Measurements from ENCODE around the gene EP300.

Gene EP300

GRCh38 chr22:41215926-41216325, 123.5 kb downstream of the EP300 start:
- no peak for DNase-seq

DNA sequence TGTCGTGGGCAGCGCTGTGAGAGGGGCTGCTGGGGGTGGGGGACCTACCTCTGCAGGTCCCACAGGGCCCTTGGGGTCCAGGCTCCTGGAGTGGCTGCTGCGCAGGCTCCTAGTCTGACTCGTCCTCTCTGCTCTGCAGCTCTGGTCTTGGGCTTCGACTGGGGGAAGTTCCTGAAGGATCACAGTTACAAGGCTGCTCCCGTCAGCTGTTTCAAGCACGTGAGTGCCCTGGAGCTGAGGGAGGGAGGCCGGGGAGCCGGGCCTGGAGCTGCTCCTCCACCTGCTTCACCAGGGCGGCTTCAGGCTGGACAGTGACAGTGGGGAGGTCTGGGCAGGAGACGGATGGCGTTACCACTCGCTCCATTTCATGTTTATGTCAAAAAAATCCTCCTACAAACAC, 124.6 kb downstream of the EP300 start:
- no peak for DNase-seq

DNA sequence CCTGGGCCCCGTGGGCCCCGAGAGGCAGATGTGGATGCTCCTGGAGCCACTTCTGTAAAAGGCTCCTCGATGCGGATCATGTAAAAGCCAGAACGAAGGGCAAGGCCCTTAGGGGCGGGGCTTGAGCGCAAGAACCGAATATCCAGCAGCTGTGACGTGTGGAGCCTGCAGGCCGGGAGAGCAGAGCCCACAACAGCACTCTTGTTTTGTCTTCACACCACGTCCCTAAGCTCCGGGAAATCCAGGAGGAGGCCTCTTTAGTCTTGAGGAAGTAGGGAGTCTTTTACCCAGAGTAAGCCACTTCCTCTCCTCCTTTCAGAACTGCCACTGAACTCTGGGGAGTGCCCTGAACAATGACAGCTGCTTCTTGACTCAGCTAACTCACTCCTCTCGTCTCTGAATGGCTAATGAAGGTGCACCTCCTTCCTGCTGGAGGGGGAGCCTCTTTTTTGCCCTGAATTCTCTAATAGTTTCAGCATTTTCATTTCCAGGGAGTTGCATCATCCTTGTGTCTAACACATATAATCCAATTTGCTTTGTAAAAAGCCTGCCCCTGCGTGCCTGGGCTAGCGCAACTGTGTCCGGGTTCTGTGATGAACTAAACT, 125.3 kb downstream of the EP300 start:
- DNase-seq, result no peak

GRCh38 chr22:41222846-41223507, 130.6 kb downstream of the EP300 start:
- DNase-seq, result no peak

- no peak for DNase-seq
Observed at GRCh38 chr22:41223535-41223934, 131.1 kb downstream of the EP300 start.

DNA sequence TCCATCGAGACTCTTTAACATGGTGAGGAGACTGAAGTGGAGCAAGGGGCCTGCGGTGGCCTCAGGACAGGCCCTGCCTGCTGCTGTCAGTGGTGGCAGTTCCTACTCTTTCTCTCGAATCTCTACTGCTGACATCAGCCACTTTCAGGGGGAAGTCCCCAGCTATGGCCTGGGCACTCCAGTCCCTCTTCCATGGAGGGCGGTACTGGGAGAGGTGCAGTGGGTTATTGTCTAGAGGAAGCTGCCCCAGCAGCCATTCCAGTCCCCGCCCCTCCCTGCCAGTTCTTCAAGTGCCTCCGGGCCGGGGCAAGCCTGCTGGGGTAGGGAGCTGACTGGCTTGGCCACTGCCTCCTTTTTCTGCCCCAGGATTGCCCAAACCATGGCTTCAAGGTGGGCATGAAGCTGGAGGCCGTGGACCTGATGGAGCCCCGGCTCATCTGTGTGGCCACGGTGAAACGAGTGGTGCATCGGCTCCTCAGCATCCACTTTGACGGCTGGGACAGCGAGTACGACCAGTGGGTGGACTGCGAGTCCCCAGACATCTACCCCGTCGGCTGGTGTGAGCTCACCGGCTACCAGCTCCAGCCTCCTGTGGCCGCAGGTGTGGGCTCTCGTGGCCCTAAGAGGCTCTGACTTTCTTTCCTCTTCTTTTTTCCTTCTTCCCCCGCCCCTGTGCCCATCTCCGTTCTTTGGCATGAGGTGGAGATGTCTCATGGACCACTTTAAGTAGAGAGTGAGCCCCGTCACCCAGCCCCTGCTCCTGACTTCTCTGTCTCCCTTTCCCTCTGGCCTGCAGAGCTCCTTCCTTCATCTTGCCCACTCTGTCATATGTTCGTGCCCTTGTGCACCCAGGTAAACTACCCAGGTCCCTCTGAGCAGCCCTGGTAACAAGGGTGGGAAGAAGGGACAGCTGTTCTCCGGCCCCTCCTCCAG, 134.6 kb downstream of the EP300 start:
- no peak for DNase-seq

GRCh38 chr22:41229215-41229614, 136.8 kb downstream of the EP300 start:
- DNase-seq, result no peak

All from activated gamma-delta T cell (primary cell).